GM19043 (cell line): ENCODE results near the gene FGF14.
"Not testable (repeated sequence)": the region's sequence is repeated elsewhere in the genome, so short reads cannot be mapped to it uniquely, and the experiment has no call there.

Experiments used
- ATAC-seq: cut with Tn5 transposase; IDR thresholded peaks from one replicate; pipeline ENCODE4 v1.9.1; 2021; ENCODE audit warnings: low read depth; ENCODE audit not compliant: unreplicated experiment

Gene FGF14

GRCh38 chr13:102068323-102068722, 333.5 kb downstream of the FGF14 start:
- not testable (repeated sequence) for ATAC-seq

- ATAC-seq: no peak
Observed at GRCh38 chr13:102055090-102055779, 346.6 kb downstream of the FGF14 start.

DNA sequence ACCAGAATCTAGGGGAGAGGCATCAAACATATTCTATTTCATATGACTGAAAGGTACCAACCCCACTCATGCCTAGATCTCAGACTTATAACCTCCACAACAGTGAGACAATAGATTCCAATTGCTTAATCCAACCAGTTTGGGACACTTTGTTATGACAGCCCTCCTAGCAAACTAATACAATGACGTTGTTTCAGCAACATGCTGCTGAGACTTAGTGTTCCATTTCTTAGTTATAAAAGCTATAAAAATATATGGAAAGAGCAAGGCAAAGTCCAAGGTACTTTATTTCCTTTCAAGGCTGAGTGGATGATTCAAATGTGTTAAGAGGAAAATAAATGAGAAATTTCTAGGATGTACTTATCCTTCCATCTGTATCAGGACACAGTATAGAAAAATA, 352.0 kb downstream of the FGF14 start:
- ATAC-seq: no peak

DNA sequence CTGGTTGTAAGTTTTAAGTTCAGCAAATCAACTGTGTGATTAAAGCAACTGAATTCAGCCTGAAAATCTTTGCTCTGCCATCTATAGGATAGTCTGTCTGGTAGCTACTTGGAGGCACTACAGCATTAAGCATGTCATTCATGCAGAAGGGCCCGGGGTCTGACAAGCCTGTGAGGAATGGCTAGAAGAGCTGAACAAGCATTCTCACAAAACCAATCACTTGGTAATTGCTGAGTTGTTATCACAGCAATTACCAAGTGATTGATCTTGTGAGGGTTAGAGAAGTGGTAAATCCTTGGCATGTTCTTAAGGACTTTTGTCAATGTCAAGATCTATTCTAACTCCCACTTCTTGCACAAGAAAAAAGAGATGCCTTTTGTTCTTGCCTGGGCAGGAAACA, 356.1 kb downstream of the FGF14 start:
- no peak for ATAC-seq

DNA sequence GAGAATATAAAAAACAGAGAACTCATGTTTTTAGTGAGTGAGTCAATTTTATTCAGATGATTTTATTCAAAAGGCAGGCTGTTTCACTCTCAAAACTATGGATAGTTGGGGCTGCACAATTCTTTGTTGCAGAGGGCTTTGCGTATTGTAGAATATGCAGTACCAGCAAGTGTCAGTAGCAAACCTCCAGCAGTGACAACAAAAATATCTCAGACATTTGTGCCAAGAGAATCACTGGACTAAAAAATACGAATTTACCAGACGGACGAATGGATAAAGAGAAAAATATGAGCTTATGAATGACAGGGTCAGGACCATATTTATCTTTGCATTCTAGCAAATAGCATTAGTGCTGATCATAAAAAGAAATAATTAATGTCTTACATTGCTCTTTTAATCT, 359.1 kb downstream of the FGF14 start:
- ATAC-seq: no peak

DNA sequence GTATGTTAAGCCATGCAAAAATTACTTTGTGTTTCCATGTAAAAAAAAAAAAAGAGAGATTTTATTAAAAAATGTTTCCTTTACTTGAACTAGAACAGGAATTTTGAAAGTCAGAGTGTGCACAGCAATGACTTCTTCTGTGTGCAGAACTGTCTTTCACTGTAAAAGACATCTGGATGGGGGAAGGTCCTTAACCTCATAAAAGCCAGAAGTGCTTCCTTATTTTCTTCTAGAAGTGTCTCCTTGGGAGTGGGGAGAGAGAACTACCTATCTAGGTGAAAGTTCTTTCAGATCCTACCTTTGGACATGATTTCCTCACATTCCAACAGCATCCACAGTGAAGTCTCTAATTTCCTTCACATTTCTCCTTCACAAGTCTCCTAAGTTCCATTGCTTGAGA, 360.3 kb downstream of the FGF14 start:
- no peak for ATAC-seq

DNA sequence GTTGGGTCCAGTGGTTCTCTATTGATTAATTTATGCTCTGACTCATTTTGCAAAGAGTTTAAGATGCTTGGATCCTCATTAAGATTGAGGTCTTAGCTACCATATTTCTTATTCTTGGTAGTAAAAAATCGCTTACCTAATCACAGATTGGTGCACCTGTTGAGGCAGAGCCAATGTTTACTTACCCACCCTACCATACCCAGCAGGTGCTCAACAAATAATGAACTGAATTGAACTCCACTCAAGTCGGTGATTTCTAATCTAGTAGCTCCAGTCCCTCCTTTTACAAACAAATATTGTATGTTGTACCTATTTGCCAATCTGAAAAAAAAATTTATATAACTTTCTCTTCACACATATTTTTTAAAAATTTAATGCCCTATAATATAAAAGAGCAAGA, 361.0 kb downstream of the FGF14 start:
- ATAC-seq: no peak

GRCh38 chr13:102039264-102039663, 362.6 kb downstream of the FGF14 start:
- no peak for ATAC-seq

- ATAC-seq: no peak
Observed at GRCh38 chr13:102038787-102039186, 363.1 kb downstream of the FGF14 start.

GRCh38 chr13:102035969-102036368, 365.9 kb downstream of the FGF14 start:
- no peak for ATAC-seq

- ATAC-seq: no peak
Observed at GRCh38 chr13:102033857-102034331, 368.0 kb downstream of the FGF14 start.

GRCh38 chr13:102033386-102033785, 368.5 kb downstream of the FGF14 start:
- no peak for ATAC-seq

DNA sequence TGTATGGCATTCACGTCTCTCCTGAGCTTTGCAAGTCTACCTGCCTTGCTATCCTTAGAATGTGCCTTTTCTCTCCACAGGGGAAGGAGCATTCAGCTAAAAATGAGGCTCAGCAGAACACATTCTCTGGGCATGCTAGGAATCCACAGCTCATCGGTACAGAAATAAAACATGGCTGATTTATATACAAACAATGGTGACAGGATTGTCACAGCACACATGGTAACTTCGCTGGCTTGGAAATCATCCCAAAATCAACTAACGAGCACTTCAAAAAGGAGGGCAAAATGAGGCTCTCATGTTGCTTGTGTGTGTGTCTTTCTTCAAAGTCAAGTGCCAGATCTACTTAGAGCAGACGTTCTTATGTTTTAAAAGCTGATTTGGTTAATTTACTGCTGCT, 373.0 kb downstream of the FGF14 start:
- ATAC-seq: no peak

DNA sequence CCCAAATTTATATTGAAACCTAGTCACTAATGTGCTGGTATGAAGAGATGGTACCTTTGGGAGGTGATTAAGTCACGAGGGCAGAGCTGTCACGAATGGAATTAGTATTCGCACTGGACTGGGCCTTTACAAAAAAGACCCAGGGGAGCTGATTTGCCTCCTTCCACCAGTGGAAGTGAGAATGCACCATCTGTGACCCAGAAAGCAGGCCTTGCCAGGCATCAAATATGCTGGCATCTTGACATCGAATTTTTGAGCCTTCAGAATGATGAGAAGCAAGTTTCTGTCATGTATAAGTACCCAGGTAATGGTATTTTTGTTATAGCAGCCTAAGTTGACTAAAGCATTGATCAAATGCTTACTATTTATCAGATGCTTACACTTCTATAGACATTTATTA, 373.6 kb downstream of the FGF14 start:
- no peak for ATAC-seq

GRCh38 chr13:102021777-102022176, 380.1 kb downstream of the FGF14 start:
- no peak for ATAC-seq

- ATAC-seq: no peak
Observed at GRCh38 chr13:102020611-102021216, 381.1 kb downstream of the FGF14 start.

- no peak for ATAC-seq
Observed at GRCh38 chr13:102018716-102019115, 383.1 kb downstream of the FGF14 start.

GRCh38 chr13:102017248-102017647, 384.6 kb downstream of the FGF14 start:
- no peak for ATAC-seq

DNA sequence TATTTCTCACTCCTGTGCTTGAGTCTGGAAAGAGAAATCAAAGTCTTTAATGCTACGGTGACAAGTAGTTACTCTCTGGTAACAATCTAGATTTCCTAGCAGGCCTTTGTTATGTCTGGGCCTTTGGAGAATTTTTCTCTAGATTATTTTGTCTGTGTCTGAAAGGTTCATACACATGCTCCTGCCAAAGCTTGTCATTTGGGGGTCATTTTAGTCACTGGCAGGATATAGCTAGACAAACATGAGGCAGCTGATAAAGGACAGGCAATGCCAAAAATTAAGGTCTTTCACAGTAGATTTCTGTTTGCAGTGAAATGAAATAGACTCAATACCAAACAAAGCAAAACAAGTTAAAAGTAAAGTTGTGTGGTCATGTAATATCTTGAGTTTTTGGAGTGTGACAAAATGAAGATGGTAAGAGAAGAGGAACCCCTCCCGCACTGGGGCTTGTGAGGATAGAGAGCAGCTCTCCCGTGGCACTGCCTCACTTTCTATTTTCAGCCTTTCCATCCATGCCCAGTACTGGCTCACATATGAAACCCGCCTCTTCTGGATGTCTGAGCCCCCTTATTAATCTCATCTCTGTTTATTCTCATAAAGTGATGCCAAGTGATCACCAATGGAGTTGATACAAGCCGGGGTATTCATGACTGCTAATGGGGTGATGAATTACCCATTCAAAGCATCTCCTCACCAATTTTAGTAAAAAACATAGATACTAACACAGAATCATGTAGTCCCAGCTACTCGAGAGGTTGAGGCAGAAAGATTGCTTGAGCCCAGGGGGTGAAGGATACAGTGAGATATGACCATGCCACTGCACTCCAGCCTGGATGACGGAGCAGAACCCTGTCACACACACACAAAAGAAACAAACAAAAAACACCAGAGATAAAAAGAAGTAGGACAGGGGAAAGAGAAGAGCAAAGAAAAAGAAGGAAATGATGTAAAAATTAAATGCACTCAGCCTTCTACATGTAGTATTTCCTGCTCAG, 389.3 kb downstream of the FGF14 start:
- no peak for ATAC-seq

DNA sequence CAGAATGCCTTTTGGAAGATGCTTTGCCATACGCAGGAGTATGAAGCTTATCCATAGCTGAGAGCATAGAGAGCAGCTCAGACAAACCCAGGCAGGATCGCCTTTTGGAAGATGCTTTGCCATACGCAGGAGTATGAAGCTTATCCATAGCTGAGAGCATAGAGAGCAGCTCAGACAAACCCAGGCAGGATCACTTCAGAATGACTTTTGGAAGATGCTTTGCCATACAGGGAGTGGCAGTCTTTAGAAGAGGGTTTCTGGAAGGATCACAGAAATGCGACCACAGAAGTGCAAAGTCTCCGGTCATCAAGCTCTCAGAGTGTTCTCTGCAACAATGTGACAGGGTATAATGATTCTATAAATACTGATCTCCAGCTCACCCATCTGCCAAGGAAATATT, 390.4 kb downstream of the FGF14 start:
- ATAC-seq: not testable (repeated sequence)
